ENCODE results near the gene BMP5.

BMP5 gene

DNA sequence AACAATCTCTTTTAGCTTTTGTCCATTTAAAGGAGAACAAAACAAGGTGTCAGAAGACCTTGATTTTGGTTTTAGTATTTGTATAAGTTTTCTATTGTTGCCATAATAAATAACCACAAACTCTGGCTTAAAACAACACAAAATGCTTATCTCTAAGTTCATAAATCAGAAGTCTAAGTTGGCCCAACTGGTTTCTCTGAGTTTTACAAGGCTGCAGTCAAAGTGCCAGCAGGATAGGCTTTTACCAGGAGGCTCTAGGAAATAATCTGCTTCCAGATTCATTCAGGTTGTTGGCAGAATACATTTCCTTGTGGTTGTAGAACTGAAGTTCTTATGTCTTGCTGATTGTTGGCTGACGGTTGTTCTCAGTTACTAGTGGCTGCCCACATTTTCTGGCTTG lies 149.2 kb downstream of the BMP5 start:
- DNase-seq (ENCODE audit: extremely low read depth, low read depth) = no peak
- TF ChIP-seq, protein P1, sequence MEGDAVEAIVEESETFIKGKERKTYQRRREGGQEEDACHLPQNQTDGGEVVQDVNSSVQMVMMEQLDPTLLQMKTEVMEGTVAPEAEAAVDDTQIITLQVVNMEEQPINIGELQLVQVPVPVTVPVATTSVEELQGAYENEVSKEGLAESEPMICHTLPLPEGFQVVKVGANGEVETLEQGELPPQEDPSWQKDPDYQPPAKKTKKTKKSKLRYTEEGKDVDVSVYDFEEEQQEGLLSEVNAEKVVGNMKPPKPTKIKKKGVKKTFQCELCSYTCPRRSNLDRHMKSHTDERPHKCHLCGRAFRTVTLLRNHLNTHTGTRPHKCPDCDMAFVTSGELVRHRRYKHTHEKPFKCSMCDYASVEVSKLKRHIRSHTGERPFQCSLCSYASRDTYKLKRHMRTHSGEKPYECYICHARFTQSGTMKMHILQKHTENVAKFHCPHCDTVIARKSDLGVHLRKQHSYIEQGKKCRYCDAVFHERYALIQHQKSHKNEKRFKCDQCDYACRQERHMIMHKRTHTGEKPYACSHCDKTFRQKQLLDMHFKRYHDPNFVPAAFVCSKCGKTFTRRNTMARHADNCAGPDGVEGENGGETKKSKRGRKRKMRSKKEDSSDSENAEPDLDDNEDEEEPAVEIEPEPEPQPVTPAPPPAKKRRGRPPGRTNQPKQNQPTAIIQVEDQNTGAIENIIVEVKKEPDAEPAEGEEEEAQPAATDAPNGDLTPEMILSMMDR (IDR thresholded peaks at IDR 0.05; ENCODE audit: low read depth, low read length) = no peak

DNA sequence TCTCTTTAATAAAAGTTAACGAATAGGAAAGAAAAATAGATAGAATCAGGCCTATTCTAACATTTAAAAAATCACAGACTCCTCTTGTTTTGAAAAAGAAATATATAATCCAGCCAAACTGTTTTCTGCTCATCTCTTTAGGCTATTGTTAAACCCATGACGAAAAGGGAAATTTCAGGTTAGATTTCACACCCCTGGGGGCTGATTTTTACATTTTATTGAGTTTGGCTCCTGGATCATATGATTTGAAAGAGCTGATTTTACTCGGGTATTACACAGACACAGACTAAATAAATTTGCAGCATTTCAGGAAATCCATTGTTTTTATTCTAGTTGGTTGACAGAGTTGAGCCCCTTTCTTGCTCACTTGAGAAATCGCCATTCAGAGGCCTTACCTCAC lies 160.6 kb downstream of the BMP5 start:
- TF ChIP-seq, protein P1 (IDR thresholded peaks at IDR 0.05; ENCODE audit: low read depth, low read length) = no peak
- no peak for DNase-seq (ENCODE audit: extremely low read depth, low read depth)

DNA sequence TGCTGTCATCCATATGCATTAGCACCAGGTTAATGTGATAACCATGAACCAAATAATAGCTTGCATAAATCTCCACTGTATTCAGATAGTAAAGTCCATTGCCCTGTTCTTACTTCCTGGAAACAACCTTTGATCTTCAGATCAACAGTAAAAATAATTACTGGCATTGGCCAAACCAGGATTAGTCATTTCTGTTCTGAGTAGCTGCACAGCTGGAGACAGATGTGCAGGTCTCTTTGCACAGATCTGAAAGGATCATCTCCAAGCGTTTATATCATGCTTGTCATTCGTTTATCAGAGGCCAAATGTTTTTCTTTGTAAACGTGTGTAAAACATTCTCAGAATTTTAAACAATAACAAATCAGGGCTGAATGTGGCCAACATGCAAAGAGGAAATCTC lies 162.0 kb downstream of the BMP5 start:
- TF ChIP-seq, protein P1 (IDR thresholded peaks at IDR 0.05; ENCODE audit: low read depth, low read length) = no peak
- DNase-seq (ENCODE audit: extremely low read depth, low read depth) = peak; percentile 25

DNA sequence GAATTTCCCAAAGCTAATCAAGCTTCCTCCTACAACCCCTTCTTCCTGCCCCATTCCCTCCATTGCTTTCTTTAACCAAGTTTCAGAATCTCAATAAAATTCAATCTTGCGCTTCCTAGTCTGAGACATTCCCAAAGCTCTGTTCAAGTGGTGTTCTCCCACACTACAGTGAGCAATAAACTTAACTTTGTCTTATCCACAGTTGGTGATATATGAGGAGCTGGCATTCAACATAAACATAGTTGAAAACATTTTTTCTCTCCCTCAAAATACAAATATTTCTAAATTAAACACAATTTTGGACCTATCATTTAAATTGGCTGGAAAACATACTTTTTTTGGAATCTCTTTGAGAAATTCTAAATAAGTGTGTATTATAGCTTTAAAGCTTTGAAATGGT lies 166.7 kb downstream of the BMP5 start:
- TF ChIP-seq, protein P1 (IDR thresholded peaks at IDR 0.05; ENCODE audit: low read depth, low read length) = no peak
- DNase-seq (ENCODE audit: extremely low read depth, low read depth) = no peak

DNA sequence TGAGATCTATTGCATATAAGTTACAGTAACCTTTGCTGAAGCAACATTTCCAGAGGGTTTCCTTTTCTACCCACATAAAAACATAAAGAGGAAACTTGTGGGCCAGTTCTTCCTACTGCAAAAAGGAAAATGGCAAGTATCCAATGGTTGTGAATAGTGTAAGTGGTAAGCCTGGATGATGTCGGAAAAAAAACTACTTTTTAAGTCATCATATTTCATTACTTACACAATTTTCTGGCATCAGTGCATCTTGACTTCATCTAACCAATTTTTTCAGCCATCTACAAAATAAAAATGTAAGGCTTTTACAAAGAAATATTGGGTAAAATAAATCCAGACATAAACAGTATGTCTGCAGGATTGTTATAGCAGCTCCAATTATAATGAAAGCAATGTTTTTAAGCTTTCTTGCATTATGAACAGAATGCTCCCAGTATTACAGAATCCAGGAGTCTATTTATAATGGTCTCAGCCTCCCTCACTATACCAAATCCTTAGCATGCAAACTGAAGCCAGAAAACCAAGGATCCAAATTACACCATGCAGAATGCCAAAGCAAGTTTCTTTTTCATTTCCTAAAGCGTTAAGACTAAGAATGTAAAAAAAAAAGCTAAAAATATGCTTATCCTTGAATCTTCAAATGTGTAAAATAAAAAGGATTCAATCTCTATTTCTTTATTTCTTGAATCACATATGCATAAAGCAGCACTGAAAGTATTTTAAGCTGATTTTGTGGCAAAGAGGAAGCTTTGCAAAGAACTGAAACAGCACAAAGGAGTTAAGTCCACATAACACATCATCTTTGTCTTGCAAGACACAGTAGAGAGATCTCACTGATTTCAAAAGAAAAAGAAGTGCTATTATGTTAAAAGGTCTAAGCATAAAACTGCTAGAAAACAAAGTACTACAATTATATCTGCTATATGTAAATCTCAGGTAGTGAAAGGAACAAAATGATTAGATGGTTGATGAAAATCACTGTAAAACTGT lies 169.6 kb downstream of the BMP5 start:
- TF ChIP-seq, protein P1 (IDR thresholded peaks at IDR 0.05; ENCODE audit: low read depth, low read length) = no peak
- DNase-seq (ENCODE audit: extremely low read depth, low read depth) = no peak

DNA sequence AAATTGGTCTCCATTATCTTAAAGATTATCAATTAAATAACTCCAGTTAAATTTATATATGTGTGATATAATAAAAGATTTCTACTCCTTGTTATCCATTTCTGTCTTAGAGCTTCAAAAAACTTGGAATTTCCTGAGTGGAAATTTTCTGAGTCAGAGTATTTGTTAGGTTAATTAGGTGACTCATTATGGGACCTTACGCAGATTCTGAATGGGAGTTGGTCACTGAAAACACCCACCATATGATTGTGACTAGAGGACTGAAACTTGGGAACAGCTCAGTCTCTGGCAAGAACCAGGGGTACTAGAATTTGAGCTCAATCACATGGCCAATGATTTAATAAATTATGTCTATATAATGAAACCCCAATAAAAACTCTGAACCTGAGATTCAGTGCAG lies 171.0 kb downstream of the BMP5 start:
- DNase-seq (ENCODE audit: extremely low read depth, low read depth) = peak; percentile 12
- TF ChIP-seq, protein P1 (IDR thresholded peaks at IDR 0.05; ENCODE audit: low read depth, low read length) = no peak

All from AG09319 (cell line).